ENCODE measurements around the gene DAGLA.
"Not testable (repeated sequence)": the region's sequence is repeated elsewhere in the genome, so short reads cannot be mapped to it uniquely, and the experiment has no call there.

Gene DAGLA

GRCh38 chr11:61655266-61656159 is 24.7 kb upstream of the DAGLA start:
- H3K4me1 Mint-ChIP-seq (ENCODE audit: low read depth); H3K4me3 Mint-ChIP-seq; H3K9me3 Mint-ChIP-seq; H3K36me3 Mint-ChIP-seq (ENCODE audit: low read depth); H3K27ac Mint-ChIP-seq: not testable (repeated sequence)
- peaks cover 22% of the 10 kb centered on the region for H3K27me3 Mint-ChIP-seq

GRCh38 chr11:61656347-61657077 is 23.7 kb upstream of the DAGLA start:
- Mint-ChIP-seq H3K4me1 (ENCODE audit: low read depth) (no peaks in the 10 kb centered on the region), H3K4me3 (no peak overlapping the region), H3K27ac (no peak overlapping the region), H3K36me3 (ENCODE audit: low read depth) (no peaks in the 10 kb centered on the region), H3K9me3 (no peaks in the 10 kb centered on the region), H3K27me3 (peaks cover 25% of the 10 kb centered on the region)

GRCh38 chr11:61657566-61658290 is 22.5 kb upstream of the DAGLA start:
- no peak overlapping the region for H3K4me3 Mint-ChIP-seq
- no peaks in the 10 kb centered on the region for H3K9me3 Mint-ChIP-seq
- H3K27ac Mint-ChIP-seq: no peak overlapping the region
- no peaks in the 10 kb centered on the region for H3K4me1 Mint-ChIP-seq (ENCODE audit: low read depth)
- peaks cover 20% of the 10 kb centered on the region for H3K27me3 Mint-ChIP-seq
- H3K36me3 Mint-ChIP-seq (ENCODE audit: low read depth): no peaks in the 10 kb centered on the region

- peaks cover 9% of the 10 kb centered on the region for H3K27me3 Mint-ChIP-seq
- H3K4me1 Mint-ChIP-seq (ENCODE audit: low read depth): no peaks in the 10 kb centered on the region
- no peak overlapping the region for H3K27ac Mint-ChIP-seq
- H3K36me3 Mint-ChIP-seq (ENCODE audit: low read depth): no peaks in the 10 kb centered on the region
- no peaks in the 10 kb centered on the region for H3K9me3 Mint-ChIP-seq
- H3K4me3 Mint-ChIP-seq: no peak overlapping the region
Measured at GRCh38 chr11:61659413-61660196, 20.6 kb upstream of the DAGLA start.

GRCh38 chr11:61660997-61661396 is 19.2 kb upstream of the DAGLA start:
- not testable (repeated sequence) for H3K27ac Mint-ChIP-seq; H3K9me3 Mint-ChIP-seq; H3K27me3 Mint-ChIP-seq; H3K36me3 Mint-ChIP-seq (ENCODE audit: low read depth); H3K4me1 Mint-ChIP-seq (ENCODE audit: low read depth); H3K4me3 Mint-ChIP-seq

GRCh38 chr11:61666684-61667297 is 13.4 kb upstream of the DAGLA start:
- H3K4me1 Mint-ChIP-seq (ENCODE audit: low read depth): no peaks in the 10 kb centered on the region
- H3K9me3 Mint-ChIP-seq: no peaks in the 10 kb centered on the region
- no peak overlapping the region for H3K27ac Mint-ChIP-seq
- no peaks in the 10 kb centered on the region for H3K36me3 Mint-ChIP-seq (ENCODE audit: low read depth)
- H3K4me3 Mint-ChIP-seq: no peak overlapping the region
- no peaks in the 10 kb centered on the region for H3K27me3 Mint-ChIP-seq

- no peak overlapping the region for H3K4me3 Mint-ChIP-seq
- H3K36me3 Mint-ChIP-seq (ENCODE audit: low read depth): no peaks in the 10 kb centered on the region
- no peaks in the 10 kb centered on the region for H3K4me1 Mint-ChIP-seq (ENCODE audit: low read depth)
- no peaks in the 10 kb centered on the region for H3K27me3 Mint-ChIP-seq
- no peak overlapping the region for H3K27ac Mint-ChIP-seq
- no peaks in the 10 kb centered on the region for H3K9me3 Mint-ChIP-seq
Measured at GRCh38 chr11:61667684-61668305, 12.4 kb upstream of the DAGLA start.

GRCh38 chr11:61669417-61669816 is 10.8 kb upstream of the DAGLA start:
- Mint-ChIP-seq H3K27ac (no peak overlapping the region), H3K36me3 (ENCODE audit: low read depth) (no peaks in the 10 kb centered on the region), H3K4me1 (ENCODE audit: low read depth) (no peaks in the 10 kb centered on the region), H3K27me3 (peaks cover 9% of the 10 kb centered on the region), H3K9me3 (no peaks in the 10 kb centered on the region), H3K4me3 (no peak overlapping the region)

GRCh38 chr11:61670626-61671025 is 9.6 kb upstream of the DAGLA start:
- Mint-ChIP-seq H3K27me3 (peaks cover 10% of the 10 kb centered on the region), H3K27ac (no peak overlapping the region), H3K4me3 (no peak overlapping the region), H3K36me3 (ENCODE audit: low read depth) (no peaks in the 10 kb centered on the region), H3K9me3 (no peaks in the 10 kb centered on the region), H3K4me1 (ENCODE audit: low read depth) (no peaks in the 10 kb centered on the region)

GRCh38 chr11:61671527-61671926 is 8.7 kb upstream of the DAGLA start:
- Mint-ChIP-seq H3K4me1 (ENCODE audit: low read depth) (no peaks in the 10 kb centered on the region), H3K27ac (no peak overlapping the region), H3K27me3 (peaks cover 15% of the 10 kb centered on the region), H3K9me3 (no peaks in the 10 kb centered on the region), H3K36me3 (ENCODE audit: low read depth) (no peaks in the 10 kb centered on the region), H3K4me3 (no peak overlapping the region)

- H3K9me3 Mint-ChIP-seq; H3K4me3 Mint-ChIP-seq; H3K27ac Mint-ChIP-seq; H3K4me1 Mint-ChIP-seq (ENCODE audit: low read depth); H3K36me3 Mint-ChIP-seq (ENCODE audit: low read depth): not testable (repeated sequence)
- peaks cover 22% of the 10 kb centered on the region for H3K27me3 Mint-ChIP-seq
Measured at GRCh38 chr11:61673946-61674467, 6.2 kb upstream of the DAGLA start.

GRCh38 chr11:61675826-61676225 is 4.4 kb upstream of the DAGLA start:
- no peaks in the 10 kb centered on the region for H3K9me3 Mint-ChIP-seq
- no peaks in the 10 kb centered on the region for H3K36me3 Mint-ChIP-seq (ENCODE audit: low read depth)
- peaks cover 2% of the 10 kb centered on the region for H3K4me1 Mint-ChIP-seq (ENCODE audit: low read depth)
- H3K27me3 Mint-ChIP-seq: peaks cover 26% of the 10 kb centered on the region
- no peak overlapping the region for H3K4me3 Mint-ChIP-seq
- H3K27ac Mint-ChIP-seq: no peak overlapping the region

GRCh38 chr11:61679296-61679695 is 895 bp upstream of the DAGLA start:
- Mint-ChIP-seq H3K36me3 (ENCODE audit: low read depth) (no peaks in the 10 kb centered on the region), H3K4me1 (ENCODE audit: low read depth) (peaks cover 4% of the 10 kb centered on the region), H3K9me3 (no peaks in the 10 kb centered on the region), H3K4me3 (no peak overlapping the region), H3K27ac (no peak overlapping the region), H3K27me3 (peaks cover 18% of the 10 kb centered on the region)
